H9 (cell line): ENCODE data around the gene PDE3A. TPM values are rescaled to one million over a fixed set of nuclear protein-coding genes. Genes with fewer than 3 reads are reported as not detected.

ENCODE experiments used
- DNase-seq: peaks from one replicate; pipeline ENCODE4 v3.0.0-alpha.2; 2017
- H2AFZ ChIP-seq: one replicate; pipeline ENCODE4 v1.6.1; 2013; ENCODE audit warnings: mild to moderate bottlenecking, low read length, control low read depth, moderate library complexity
- H2AK5ac ChIP-seq: 2 replicates; pipeline ENCODE4 v1.6.1; 2013; ENCODE audit warnings: low read length, control low read depth, mixed read lengths; ENCODE audit not compliant: insufficient read length
- H2BK120ac ChIP-seq: one replicate; pipeline ENCODE4 v1.6.1; 2013; ENCODE audit warnings: low read depth, mild to moderate bottlenecking, low read length, control low read depth, inconsistent platforms; ENCODE audit not compliant: poor library complexity, severe bottlenecking
- H2BK12ac ChIP-seq: 2 replicates; pipeline ENCODE4 v1.6.1; 2013; ENCODE audit warnings: low read length, control low read depth, mixed read lengths, low read depth; ENCODE audit not compliant: insufficient read length
- H2BK15ac ChIP-seq: 2 replicates; pipeline ENCODE4 v1.6.1; 2013; ENCODE audit warnings: low read depth, low read length, control low read depth
- H2BK20ac ChIP-seq: one replicate; pipeline ENCODE4 v1.6.1; 2013; ENCODE audit warnings: low read depth, mild to moderate bottlenecking, low read length, control low read depth, inconsistent platforms; ENCODE audit not compliant: poor library complexity, severe bottlenecking
- H2BK5ac ChIP-seq: 2 replicates; pipeline ENCODE4 v1.6.1; 2013; ENCODE audit warnings: low read length, control low read depth, mixed read lengths; ENCODE audit not compliant: insufficient read length
- H3K14ac ChIP-seq: 2 replicates; pipeline ENCODE4 v1.6.1; 2013; ENCODE audit warnings: low read length, control low read depth; ENCODE audit not compliant: insufficient read depth
- H3K18ac ChIP-seq: 2 replicates; pipeline ENCODE4 v1.6.1; 2013; ENCODE audit warnings: low read depth, mild to moderate bottlenecking, mixed read lengths, low read length, control low read depth; ENCODE audit not compliant: insufficient read length
- H3K23ac ChIP-seq: 2 replicates; pipeline ENCODE4 v1.6.1; 2013; ENCODE audit warnings: low read length, control low read depth, mixed read lengths, low read depth; ENCODE audit not compliant: insufficient read length
- H3K23me2 ChIP-seq: 2 replicates; pipeline ENCODE4 v1.6.1; 2013; ENCODE audit warnings: low read depth, mild to moderate bottlenecking, mixed read lengths, low read length, control low read depth; ENCODE audit not compliant: insufficient read length, poor library complexity, severe bottlenecking
- H3K27ac ChIP-seq: 2 replicates; pipeline ENCODE4 v1.5.1; 2013; ENCODE audit warnings: low read length, control low read depth, mixed read lengths, low read depth; ENCODE audit not compliant: insufficient read length
- H3K27me3 ChIP-seq: 2 replicates; pipeline ENCODE4 v1.6.1; 2013; ENCODE audit warnings: low read length, control low read depth, inconsistent platforms; ENCODE audit not compliant: insufficient read depth
- H3K4ac ChIP-seq: 2 replicates; pipeline ENCODE4 v1.6.1; 2013; ENCODE audit warnings: low read depth, mild to moderate bottlenecking, control low read depth, inconsistent platforms, low read length, moderate library complexity
- H3K4me1 ChIP-seq: 2 replicates; pipeline ENCODE4 v1.6.1; 2013; ENCODE audit warnings: low read length, control low read depth, inconsistent platforms; ENCODE audit not compliant: insufficient read depth
- H3K4me2 ChIP-seq: 2 replicates; pipeline ENCODE4 v1.6.1; 2013; ENCODE audit warnings: low read length, control low read depth, mixed read lengths; ENCODE audit not compliant: insufficient read length, insufficient read depth
- H3K56ac ChIP-seq: 2 replicates; pipeline ENCODE4 v1.6.1; 2013; ENCODE audit warnings: low read depth, mild to moderate bottlenecking, mixed read lengths, low read length, control low read depth; ENCODE audit not compliant: insufficient read length
- H3K79me1 ChIP-seq: 2 replicates; pipeline ENCODE4 v1.6.1; 2013; ENCODE audit warnings: low read depth, mild to moderate bottlenecking, moderate library complexity, low read length, control low read depth, inconsistent platforms; ENCODE audit not compliant: insufficient read depth, poor library complexity, severe bottlenecking
- H3K79me2 ChIP-seq: 2 replicates; pipeline ENCODE4 v1.6.1; 2013; ENCODE audit warnings: low read length, control low read depth, inconsistent platforms; ENCODE audit not compliant: insufficient read depth
- H3K9ac ChIP-seq: 2 replicates; pipeline ENCODE4 v1.6.1; 2013; ENCODE audit warnings: low read length, control low read depth, mixed read lengths; ENCODE audit not compliant: insufficient read length; ENCODE audit errors: extremely low read depth
- H3K9me3 ChIP-seq: one replicate; pipeline ENCODE4 v1.6.1; 2013; ENCODE audit warnings: low read depth, low read length, inconsistent platforms; ENCODE audit not compliant: control insufficient read depth
- H3T11ph ChIP-seq: one replicate; pipeline ENCODE4 v1.6.1; 2013; ENCODE audit warnings: mild to moderate bottlenecking, low read length, control low read depth, inconsistent platforms
- H4K20me1 ChIP-seq: one replicate; pipeline ENCODE4 v1.6.1; 2013; ENCODE audit not compliant: control insufficient read depth, insufficient read length, insufficient read depth
- H4K5ac ChIP-seq: 2 replicates; pipeline ENCODE4 v1.6.1; 2013; ENCODE audit warnings: low read depth, mild to moderate bottlenecking, mixed read lengths, low read length, control low read depth; ENCODE audit not compliant: insufficient read length
- H4K8ac ChIP-seq: replicated peaks from 2 replicates; pipeline ENCODE4 v1.6.1; 2013; ENCODE audit warnings: low read length, control low read depth, mixed read lengths, low read depth; ENCODE audit not compliant: insufficient read length
- H4K91ac ChIP-seq: 2 replicates; pipeline ENCODE4 v1.6.1; 2013; ENCODE audit warnings: low read depth, mild to moderate bottlenecking, moderate library complexity, mixed read lengths, low read length, control low read depth; ENCODE audit not compliant: insufficient read length
- H3K27ac Mint-ChIP-seq, 3 experiments: 2 replicates in 2 of 3; 3 replicates in 1 of 3; pipeline ENCODE4 v1.8.0; 2020 to 2021; ENCODE audit warnings: mixed read lengths in 3 of 3, mild to moderate bottlenecking in 1 of 3, moderate library complexity in 1 of 3
- H3K27me3 Mint-ChIP-seq: 2 replicates; pipeline ENCODE4 v1.8.0; 2021; ENCODE audit warnings: low read depth, mild to moderate bottlenecking, moderate library complexity, mixed read lengths
- H3K36me3 Mint-ChIP-seq, 3 experiments: 2 replicates in 2 of 3; 3 replicates in 1 of 3; pipeline ENCODE4 v1.8.0; 2020 to 2021; ENCODE audit warnings: low read depth in 3 of 3, mixed read lengths in 3 of 3; ENCODE audit not compliant: insufficient read depth in 1 of 3
- H3K4me1 Mint-ChIP-seq, 2 experiments: 2 replicates each; pipeline ENCODE4 v1.8.0; 2020; ENCODE audit warnings: mixed read lengths in 2 of 2
- H3K4me3 Mint-ChIP-seq, 2 experiments: 2 replicates in 1 of 2; 3 replicates in 1 of 2; pipeline ENCODE4 v1.8.0; 2020 to 2021; ENCODE audit warnings: mild to moderate bottlenecking in 2 of 2, mixed read lengths in 2 of 2, moderate library complexity in 1 of 2
- H3K9me3 Mint-ChIP-seq, 2 experiments: 2 replicates in 1 of 2; 3 replicates in 1 of 2; pipeline ENCODE4 v1.8.0; 2020; ENCODE audit warnings: mild to moderate bottlenecking in 2 of 2, mixed read lengths in 2 of 2, moderate library complexity in 1 of 2
- WGBS: extraction: QIAGEN DNeasy Blood & Tissue Kit; methylation state at CpG from one replicate; pipeline ENCODE4 v1.1.7; 2013; ENCODE audit warnings: missing lambda C conversion rate, low lambda C conversion rate, mixed read lengths; ENCODE audit not compliant: insufficient read length; ENCODE audit errors: extremely low coverage; 5-methylcytosine and 5-hydroxymethylcytosine counted together
- total RNA-seq: library from RNA; stranded (reverse); gene quantifications from 2 replicates; pipeline ENCODE4 v1.2.1, GENCODE V29; 2021
- TF ChIP-seq, protein P1 (sequence below): fragments of 200-600 bp; sonication (generic); conservative IDR thresholded peaks from 3 replicates; pipeline ENCODE4 v1.8.0; 2021; ENCODE audit warnings: antibody characterized with exemption, mild to moderate bottlenecking

The PDE3A gene
- total RNA-seq, 1 experiment from 2014 or later, result 3.0 TPM

DNA sequence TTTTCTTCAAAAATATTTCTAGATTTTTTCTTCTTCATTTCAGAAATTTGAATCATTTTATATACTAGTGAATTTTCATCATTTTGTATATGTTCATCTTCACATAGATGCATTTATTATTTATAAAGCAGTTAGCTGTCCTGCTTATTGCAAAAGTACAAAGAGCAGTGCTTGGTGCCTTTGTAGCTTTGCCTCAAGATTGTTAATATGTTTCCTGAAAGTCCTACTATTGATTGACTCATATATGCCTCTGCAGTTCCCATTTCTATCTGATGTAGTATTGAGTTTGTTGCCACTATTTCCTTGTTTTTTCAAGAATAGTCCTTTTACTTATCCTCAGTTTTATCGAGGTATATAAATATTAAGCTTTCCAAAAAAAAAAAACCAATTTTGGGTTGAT is 89.7 kb downstream of the PDE3A start:
- Histone ChIP-seq H2BK15ac (no peak overlapping the region), H3K79me2 (no peaks in the 10 kb centered on the region), H3K23ac (no peak overlapping the region), H2BK12ac (no peak overlapping the region), H2AFZ (no peak overlapping the region), H4K5ac (no peak overlapping the region), H3K23me2 (no peaks in the 10 kb centered on the region), H4K8ac (no peak overlapping the region), H3K14ac (no peak overlapping the region), H3K56ac (no peak overlapping the region), H2BK5ac (no peak overlapping the region), H3K9me3 (no peaks in the 10 kb centered on the region), H3K4ac (no peak overlapping the region), H3K79me1 (no peaks in the 10 kb centered on the region), H3K4me2 (no peak overlapping the region), H3K27ac (no peak overlapping the region), H3K27me3 (no peaks in the 10 kb centered on the region), H4K20me1 (no peaks in the 10 kb centered on the region), H2AK5ac (no peak overlapping the region), H3K18ac (no peak overlapping the region), H2BK20ac (no peak overlapping the region), H4K91ac (no peak overlapping the region), H3K9ac (no peak overlapping the region), H3T11ph (no peak overlapping the region), H2BK120ac (no peak overlapping the region), H3K4me1 (no peaks in the 10 kb centered on the region)
- H3K9me3 Mint-ChIP-seq, result no peaks in the 10 kb centered on the region
- H3K4me1 Mint-ChIP-seq, result peaks cover 22 to 24% of the 10 kb centered on the region in 2 experiments
- no peaks in the 10 kb centered on the region for H3K27me3 Mint-ChIP-seq
- WGBS, result no CpG with 5 or more reads among the region's 1 CpG
- H3K36me3 Mint-ChIP-seq, result no peaks in the 10 kb centered on the region
- no peak overlapping the region for H3K27ac Mint-ChIP-seq
- no peak overlapping the region for H3K4me3 Mint-ChIP-seq
- DNase-seq, result no peak
- TF ChIP-seq, protein P1, sequence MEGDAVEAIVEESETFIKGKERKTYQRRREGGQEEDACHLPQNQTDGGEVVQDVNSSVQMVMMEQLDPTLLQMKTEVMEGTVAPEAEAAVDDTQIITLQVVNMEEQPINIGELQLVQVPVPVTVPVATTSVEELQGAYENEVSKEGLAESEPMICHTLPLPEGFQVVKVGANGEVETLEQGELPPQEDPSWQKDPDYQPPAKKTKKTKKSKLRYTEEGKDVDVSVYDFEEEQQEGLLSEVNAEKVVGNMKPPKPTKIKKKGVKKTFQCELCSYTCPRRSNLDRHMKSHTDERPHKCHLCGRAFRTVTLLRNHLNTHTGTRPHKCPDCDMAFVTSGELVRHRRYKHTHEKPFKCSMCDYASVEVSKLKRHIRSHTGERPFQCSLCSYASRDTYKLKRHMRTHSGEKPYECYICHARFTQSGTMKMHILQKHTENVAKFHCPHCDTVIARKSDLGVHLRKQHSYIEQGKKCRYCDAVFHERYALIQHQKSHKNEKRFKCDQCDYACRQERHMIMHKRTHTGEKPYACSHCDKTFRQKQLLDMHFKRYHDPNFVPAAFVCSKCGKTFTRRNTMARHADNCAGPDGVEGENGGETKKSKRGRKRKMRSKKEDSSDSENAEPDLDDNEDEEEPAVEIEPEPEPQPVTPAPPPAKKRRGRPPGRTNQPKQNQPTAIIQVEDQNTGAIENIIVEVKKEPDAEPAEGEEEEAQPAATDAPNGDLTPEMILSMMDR, result no peak
